ENCODE measurements around the gene FFAR4. TPM values are rescaled to one million over a fixed set of nuclear protein-coding genes. Genes with fewer than 3 reads are reported as not detected.
"Not testable (repeated sequence)": the region's sequence is repeated elsewhere in the genome, so short reads cannot be mapped to it uniquely, and the experiment has no call there.

Gene FFAR4
- not detected for total RNA-seq

DNA sequence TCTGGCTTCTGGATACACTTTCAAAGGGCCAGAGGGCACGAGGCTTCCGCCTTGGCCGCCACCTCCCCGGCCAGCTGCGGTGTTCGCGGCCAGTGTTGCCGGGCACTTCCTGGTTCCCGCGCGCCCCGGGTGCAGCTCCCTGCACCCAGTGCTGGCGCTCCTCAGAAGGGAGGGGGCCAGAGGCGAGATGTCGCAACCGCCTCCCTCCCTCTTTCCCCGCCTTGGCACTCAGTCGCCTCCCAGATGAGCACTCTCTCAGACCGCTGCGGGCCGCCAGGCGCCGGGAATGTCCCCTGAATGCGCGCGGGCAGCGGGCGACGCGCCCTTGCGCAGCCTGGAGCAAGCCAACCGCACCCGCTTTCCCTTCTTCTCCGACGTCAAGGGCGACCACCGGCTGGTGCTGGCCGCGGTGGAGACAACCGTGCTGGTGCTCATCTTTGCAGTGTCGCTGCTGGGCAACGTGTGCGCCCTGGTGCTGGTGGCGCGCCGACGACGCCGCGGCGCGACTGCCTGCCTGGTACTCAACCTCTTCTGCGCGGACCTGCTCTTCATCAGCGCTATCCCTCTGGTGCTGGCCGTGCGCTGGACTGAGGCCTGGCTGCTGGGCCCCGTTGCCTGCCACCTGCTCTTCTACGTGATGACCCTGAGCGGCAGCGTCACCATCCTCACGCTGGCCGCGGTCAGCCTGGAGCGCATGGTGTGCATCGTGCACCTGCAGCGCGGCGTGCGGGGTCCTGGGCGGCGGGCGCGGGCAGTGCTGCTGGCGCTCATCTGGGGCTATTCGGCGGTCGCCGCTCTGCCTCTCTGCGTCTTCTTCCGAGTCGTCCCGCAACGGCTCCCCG, at the start of gene FFAR4:
TSS of gene FFAR4 (plus strand) at position 231 of the 842 bp plus-strand sequence. CDS start at position 287, 56 bp downstream.
- Histone ChIP-seq H3K27me3 (no peaks in the 10 kb centered on the region), H3K9me3 (no peaks in the 10 kb centered on the region), H3K4me3 (peak within 1 kb of the TSS; percentile 40 to 63), H3K36me3 (no peaks in the 10 kb centered on the region), H3K27ac (no peak within 1 kb of the TSS), H3K4me1 (peaks cover 0 to 3% of the 10 kb centered on the region in 2 donors)
- TF ChIP-seq, protein P1, sequence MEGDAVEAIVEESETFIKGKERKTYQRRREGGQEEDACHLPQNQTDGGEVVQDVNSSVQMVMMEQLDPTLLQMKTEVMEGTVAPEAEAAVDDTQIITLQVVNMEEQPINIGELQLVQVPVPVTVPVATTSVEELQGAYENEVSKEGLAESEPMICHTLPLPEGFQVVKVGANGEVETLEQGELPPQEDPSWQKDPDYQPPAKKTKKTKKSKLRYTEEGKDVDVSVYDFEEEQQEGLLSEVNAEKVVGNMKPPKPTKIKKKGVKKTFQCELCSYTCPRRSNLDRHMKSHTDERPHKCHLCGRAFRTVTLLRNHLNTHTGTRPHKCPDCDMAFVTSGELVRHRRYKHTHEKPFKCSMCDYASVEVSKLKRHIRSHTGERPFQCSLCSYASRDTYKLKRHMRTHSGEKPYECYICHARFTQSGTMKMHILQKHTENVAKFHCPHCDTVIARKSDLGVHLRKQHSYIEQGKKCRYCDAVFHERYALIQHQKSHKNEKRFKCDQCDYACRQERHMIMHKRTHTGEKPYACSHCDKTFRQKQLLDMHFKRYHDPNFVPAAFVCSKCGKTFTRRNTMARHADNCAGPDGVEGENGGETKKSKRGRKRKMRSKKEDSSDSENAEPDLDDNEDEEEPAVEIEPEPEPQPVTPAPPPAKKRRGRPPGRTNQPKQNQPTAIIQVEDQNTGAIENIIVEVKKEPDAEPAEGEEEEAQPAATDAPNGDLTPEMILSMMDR (IDR thresholded peaks at IDR 0.05): no peak
- DNase-seq (ENCODE audit: low spot score in 2 of 2): peak in 1 of 2 donors; percentile 23
- intact Hi-C loops (cut with DNase I): no loop called here

- DNase-seq (ENCODE audit: low spot score in 2 of 2): no peak
- Histone ChIP-seq H3K4me1 (peaks cover 7 to 18% of the 10 kb centered on the region in 2 donors), H3K27me3 (no peaks in the 10 kb centered on the region), H3K4me3 (no peak overlapping the region), H3K9me3 (peaks cover 0 to 5% of the 10 kb centered on the region in 2 donors), H3K36me3 (no peaks in the 10 kb centered on the region), H3K27ac (no peak overlapping the region)
- TF ChIP-seq, protein P1 (IDR thresholded peaks at IDR 0.05): no peak
- intact Hi-C loops (cut with DNase I): loop anchor here (10.0 kb wide), 1 partner anchor 944 kb away; the partner anchor contains the start of gene IDE
These were observed 47.9 kb upstream of the FFAR4 start for GRCh38 chr10:93518531-93518930.

DNA sequence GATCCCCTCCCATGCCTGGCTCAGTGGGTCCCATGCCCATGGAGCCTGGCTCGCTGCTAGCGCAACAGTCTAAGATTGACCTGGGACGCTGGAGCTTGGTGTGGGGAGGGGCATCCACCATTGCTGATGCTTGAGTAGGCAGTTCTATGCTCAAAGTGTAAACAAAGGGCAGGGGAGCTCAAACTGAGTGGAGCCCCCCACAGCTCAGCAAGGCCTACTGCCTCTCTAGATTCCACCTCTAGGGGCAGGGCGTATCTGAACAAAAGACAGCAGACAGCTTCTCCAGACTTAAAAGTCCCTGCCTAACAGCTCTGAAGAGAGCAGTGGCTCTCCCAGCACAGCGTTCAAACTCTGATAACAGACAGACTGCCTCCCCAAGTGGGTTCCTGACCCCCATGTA, 31.2 kb upstream of the FFAR4 start:
- H3K4me1 ChIP-seq: no peaks in the 10 kb centered on the region
- TF ChIP-seq, protein P1 (IDR thresholded peaks at IDR 0.05): no peak
- H3K9me3 ChIP-seq: no peaks in the 10 kb centered on the region
- DNase-seq (ENCODE audit: low spot score in 2 of 2): no peak
- no peak overlapping the region for H3K27ac ChIP-seq
- intact Hi-C loops (cut with DNase I): no loop called here
- H3K36me3 ChIP-seq: no peaks in the 10 kb centered on the region
- H3K27me3 ChIP-seq: no peaks in the 10 kb centered on the region
- H3K4me3 ChIP-seq: no peak overlapping the region

- H3K27me3 ChIP-seq; H3K4me1 ChIP-seq; H3K36me3 ChIP-seq; H3K9me3 ChIP-seq; H3K27ac ChIP-seq; DNase-seq (ENCODE audit: low spot score in 2 of 2); H3K4me3 ChIP-seq: not testable (repeated sequence)
- intact Hi-C loops (cut with DNase I): loop anchor here (10.0 kb wide), 1 partner anchor 274 kb away; no protein-coding TSS in a partner anchor
These were observed 25.6 kb upstream of the FFAR4 start for GRCh38 chr10:93540871-93541270.

- intact Hi-C loops (cut with DNase I): loop anchor here (10.0 kb wide), 1 partner anchor 273 kb away; no protein-coding TSS in a partner anchor
- Histone ChIP-seq H3K4me3 (peak overlapping the region in 1 of 2 donors; percentile 30), H3K27me3 (no peaks in the 10 kb centered on the region), H3K27ac (no peak overlapping the region), H3K9me3 (no peaks in the 10 kb centered on the region), H3K36me3 (no peaks in the 10 kb centered on the region), H3K4me1 (no peaks in the 10 kb centered on the region)
- TF ChIP-seq, protein P1 (IDR thresholded peaks at IDR 0.05): peak; percentile 56 to 80 (median 78)
- no peak for DNase-seq (ENCODE audit: low spot score in 2 of 2)
These were observed 24.8 kb upstream of the FFAR4 start for GRCh38 chr10:93541402-93542357.
